Inflammatory macrophage treated with lipopolysaccharide for 1 hour (primary cell): ENCODE data around the gene FAM216A.
"Not testable (repeated sequence)": the region's sequence is repeated elsewhere in the genome, so short reads cannot be mapped to it uniquely, and the experiment has no call there.

Experiments
- DNase-seq, 2 donors: peaks; one replicate each; pipeline ENCODE4 v3.0.0-alpha.2; 2020 to 2022

Gene FAM216A

DNA sequence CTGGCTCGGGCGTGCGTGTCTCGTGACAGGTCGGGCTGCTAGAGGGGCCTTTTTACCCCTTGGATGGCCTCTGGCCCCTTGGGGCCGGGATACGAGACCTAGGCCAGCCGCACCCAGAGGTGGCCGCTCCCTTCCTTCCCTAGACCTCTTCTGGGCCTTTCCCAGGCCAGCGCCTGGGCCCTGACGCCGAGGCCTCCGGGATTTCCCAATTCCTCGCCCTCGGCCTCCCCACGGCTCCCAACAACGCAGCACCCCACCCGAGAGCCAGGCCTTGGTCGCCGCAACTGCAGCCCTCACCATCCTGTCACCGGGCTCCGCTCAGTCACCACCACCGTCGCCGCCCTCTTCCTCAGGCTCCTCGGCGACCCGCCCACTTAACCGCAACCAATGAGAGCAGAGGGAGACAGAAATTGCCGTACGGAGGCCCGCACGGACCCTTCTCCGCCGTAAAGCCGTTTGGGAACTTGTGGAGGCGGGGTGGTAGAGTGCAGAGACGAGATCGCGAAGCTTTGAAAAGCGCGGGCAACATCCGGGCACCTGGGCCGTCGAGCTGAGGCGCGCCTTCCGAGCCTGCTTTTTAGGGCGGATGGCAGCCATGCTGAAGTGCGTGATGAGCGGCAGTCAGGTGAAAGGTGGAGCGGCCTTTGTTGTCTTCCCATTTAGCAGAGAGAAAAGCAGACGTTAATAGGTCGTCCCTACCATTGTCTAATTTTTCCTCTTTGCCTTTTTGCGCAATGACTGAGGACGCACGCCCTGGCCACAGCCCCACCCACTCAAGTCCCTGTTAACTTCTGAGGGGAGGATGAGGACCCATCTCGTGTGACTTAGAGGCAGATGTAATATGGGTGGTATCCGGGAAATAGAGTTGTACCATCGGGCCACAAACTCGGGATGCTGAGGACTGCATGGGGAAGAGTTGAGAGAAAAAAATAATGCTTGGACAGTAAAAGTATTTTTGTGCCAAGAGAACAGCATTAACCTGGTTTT lies 33.4 kb downstream of the FAM216A start, which contains the start of the genes RAD9B and VPS29:
Gene RAD9B, plus strand, starts transcription at position 580 of the 987 bp plus-strand sequence. Its CDS starts 7 bp downstream, at position 587.
Gene VPS29, minus strand, starts transcription at position 360 of the 987 bp plus-strand sequence. Its CDS starts 60 bp downstream, at position 300.
- peak; percentile 99 for DNase-seq

DNA sequence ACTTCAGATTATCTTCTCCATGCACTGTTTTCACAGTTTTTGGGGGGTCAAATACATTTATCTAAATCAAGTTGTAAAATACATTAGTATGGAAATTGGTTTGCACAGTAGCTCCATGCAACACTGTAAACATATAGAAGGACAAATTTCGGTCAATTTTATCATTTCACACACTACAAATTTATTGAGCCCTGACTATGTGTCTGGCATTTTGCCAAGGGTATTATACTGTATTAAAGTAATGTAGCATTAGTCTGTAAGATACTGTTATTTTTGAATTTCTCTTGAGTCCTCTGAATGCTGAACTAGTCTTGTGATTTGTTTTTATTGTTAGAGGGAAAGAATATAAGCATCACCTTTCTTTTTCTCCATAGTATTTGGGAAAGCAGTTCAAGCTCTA lies 34.8 kb downstream of the FAM216A start:
- DNase-seq, result no peak

DNA sequence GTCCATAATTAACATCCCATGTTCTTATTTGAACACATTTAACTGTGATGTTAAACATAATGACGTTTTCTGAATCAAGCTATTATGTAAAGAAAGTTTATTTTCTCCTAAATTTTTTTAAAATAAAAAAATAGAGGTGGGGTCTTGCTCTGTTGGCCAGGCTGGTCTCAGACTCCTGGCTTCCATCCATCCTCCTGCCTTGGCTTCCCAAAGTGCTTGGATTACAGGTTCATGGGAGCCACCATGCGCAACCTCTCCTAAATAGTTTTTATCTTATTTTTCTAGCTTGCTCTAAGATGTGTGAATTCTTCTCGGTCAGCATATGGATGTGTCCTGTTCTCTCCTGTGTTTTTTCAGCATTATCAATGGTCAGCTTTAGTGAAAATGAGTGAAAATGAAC lies 36.7 kb downstream of the FAM216A start:
- no peak for DNase-seq

GRCh38 chr12:110508071-110508586 lies 39.5 kb downstream of the FAM216A start:
- no peak for DNase-seq

DNA sequence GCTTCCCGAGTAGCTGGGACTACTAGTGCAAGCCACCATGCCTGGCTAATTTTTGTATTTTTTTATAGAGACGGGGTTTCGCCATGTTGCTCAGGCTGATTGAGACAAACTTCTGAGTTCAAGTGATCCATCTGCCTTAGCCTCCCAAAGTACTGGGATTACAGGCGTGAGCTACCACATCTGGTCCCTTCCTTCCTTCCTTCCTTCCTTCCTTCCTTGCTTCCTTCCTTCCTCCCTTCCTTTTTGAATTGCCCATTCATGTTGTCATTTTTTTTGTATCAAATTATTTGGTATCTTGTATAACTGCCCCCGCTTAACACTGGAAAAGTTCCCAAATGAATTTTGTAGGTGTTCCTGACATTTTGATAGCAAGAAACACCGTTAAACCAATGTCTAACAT lies 45.2 kb downstream of the FAM216A start:
- DNase-seq, result no peak

GRCh38 chr12:110514363-110514762 lies 45.7 kb downstream of the FAM216A start:
- no peak for DNase-seq

DNA sequence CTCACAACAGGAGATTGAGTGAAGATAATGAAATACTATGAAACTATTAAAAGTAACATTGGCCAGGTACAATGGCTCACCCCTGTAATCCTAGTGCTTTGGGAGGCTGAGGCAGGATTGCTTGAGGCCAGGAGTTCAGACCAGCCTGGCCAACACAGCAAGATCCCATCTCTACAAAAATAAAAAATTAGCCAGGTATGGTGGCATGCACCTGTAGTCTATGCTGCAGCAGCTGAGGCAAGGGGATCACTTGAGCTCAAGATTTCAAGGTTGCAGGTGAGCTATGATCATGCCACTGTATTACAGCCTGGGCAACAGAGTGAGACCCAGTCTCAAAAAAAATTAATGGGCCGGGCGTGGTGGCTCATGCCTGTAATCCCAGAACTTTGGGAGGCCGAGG lies 48.4 kb downstream of the FAM216A start:
- no peak for DNase-seq

DNA sequence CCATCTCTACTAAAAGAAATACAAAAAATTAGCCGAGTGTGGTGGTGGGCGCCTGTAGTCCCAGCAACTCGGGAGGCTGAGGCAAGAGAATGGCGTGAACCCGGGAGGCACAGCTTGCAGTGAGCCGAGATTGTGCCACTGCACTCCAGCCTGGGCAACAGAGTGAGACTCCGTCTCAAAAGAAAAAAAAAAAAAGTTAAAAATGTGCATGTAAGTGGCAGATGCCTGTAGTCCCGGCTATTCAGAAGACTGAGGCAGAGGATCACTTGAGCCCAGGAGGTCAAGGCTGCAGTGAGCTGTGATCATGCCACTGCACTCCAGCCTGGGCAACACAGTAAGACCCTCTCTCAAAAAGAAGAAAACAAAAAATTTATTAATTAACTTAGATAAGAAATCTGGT lies 49.4 kb downstream of the FAM216A start:
- DNase-seq, result not testable (repeated sequence)

GRCh38 chr12:110520876-110521712 lies 52.4 kb downstream of the FAM216A start:
- not testable (repeated sequence) for DNase-seq

DNA sequence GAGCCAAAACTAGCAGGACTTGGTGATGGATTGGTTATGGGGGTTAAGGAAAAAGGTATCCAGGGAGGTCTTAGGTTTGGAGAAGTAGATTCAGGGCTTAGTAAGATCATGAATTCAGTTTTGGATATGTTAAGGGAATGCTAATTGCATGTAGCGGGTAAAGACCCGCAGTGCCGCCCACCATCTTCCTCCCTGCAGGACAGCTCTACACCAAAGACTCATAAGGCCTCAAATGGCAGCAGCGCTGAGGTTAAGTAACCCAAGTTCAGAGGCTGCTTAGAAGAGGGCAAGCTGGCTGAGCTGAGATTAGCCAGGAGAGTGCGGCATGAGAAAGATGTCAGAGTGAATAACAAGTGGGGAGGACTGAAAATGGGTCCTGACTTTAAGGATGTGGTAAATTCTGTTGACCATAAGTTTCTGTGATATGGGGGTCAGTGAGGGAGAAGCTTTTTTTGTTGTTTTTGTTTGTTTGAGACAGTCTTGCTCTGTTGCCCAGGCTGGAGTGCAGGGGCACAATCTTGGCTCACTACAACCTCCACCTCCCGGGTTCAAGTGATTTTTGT lies 59.7 kb downstream of the FAM216A start:
- no peak for DNase-seq

DNA sequence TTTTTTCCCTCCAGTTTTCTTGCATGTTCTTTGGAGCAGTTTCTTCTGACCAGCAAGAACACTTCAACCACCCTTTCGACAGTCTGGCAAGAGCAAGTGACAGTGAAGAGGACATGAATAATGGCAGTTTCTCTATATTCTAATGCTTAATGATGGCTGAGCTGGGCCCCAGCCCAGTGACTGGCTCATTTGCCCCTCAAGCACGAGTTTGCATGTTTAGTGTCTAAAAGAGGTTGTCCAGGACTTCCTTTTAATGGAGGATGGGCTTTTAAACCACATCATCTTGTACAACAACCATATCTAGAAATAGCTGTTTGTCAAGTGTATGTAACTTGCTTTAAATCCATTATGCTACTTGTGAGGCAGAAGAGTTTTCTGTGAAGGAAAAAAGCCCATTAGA lies 61.9 kb downstream of the FAM216A start:
- no peak for DNase-seq

DNA sequence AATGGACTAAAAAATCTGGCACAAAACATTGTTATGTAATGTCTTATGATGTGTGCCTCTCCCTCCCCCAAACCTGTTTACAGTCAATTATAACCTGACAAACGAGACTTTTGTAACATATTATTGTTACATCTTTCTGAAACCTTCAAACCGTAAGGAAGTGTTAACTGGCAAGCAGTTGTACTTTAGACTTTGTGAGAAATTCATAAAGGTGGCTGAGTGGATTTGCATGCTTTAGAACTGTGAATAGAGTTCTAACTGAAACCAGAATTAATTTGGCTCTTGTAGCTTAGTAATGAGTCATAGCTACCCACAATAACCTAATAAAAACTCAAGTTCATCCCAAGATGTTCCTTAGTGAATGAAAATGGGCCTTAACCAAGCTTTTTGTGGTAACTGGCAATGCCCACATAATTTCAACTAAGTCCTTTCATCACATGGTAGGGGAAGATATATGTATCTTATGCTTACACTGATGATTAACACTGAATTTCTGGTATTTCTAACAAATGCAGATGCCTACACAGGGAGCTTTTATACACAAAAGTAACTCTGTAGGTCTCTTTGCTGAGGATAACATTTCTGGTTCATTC lies 63.2 kb downstream of the FAM216A start:
- DNase-seq, result no peak

- no peak for DNase-seq
Measured at GRCh38 chr12:110532644-110533043, 64.0 kb downstream of the FAM216A start.

- DNase-seq, result no peak
Measured at GRCh38 chr12:110533607-110534006, 65.0 kb downstream of the FAM216A start.

- no peak for DNase-seq
Measured at GRCh38 chr12:110534811-110535210, 66.2 kb downstream of the FAM216A start.

- DNase-seq, result peak in 1 of 2 donors; percentile 20
Measured at GRCh38 chr12:110536834-110537604, 68.4 kb downstream of the FAM216A start.

DNA sequence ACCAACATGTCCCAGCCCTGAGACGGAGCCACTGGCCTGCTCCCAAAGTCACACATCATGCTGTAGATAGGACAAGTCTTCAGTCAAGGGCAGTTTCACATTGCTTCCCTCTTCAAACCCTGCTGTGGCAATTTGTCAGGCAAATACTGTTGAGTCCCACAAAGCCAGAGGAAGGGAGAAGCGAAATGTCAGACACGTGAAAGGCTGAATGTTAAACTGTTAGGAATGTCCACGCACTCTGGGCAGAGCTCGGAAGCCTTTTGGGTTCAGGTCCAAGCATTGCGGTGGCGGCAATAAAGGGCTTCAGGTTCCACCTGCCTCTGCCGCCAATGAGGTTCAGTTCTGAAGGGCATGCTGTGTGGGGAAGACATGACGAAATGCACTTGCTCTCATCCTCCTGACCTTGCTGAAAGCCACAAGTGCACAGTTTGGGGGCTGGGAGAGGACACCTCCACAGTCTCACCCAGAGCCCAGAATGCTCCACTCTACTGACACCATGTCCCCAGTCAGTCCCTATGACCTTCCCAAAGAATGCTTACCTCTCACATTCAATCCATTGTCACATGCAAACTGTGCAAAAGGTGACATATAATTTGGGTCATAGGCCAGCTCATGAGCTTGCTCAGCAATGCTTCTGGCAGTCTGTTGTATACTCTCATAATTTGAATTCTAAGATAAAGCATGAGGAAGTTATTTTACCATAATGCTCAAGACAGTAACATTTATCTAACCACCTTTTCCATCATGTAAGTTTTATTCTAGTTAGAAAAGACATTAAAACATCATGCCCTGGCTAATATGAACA lies 69.2 kb downstream of the FAM216A start:
- no peak for DNase-seq

- DNase-seq, result no peak
Measured at GRCh38 chr12:110538869-110539622, 70.4 kb downstream of the FAM216A start.
